SK-N-MC (cell line): ENCODE measurements around the gene PPARA.

Source experiments
- DNase-seq: peaks from one replicate; pipeline ENCODE4 v3.0.0-alpha.2; 2011; ENCODE audit warnings: low read depth, low spot score
- H3K27ac ChIP-seq: fragments of 200-600 bp; sonication (generic); 2 replicates; pipeline ENCODE4 v1.5.1; 2016; ENCODE audit warnings: mixed run types
- H3K36me3 ChIP-seq: fragments of 200-600 bp; sonication (generic); 2 replicates; pipeline ENCODE4 v1.6.1; 2017; ENCODE audit warnings: antibody characterized with exemption, low read length, mixed read lengths; ENCODE audit not compliant: insufficient read depth
- H3K4me3 ChIP-seq: fragments of 200-600 bp; sonication (generic); 2 replicates; pipeline ENCODE4 v1.5.1; 2016
- H3K9ac ChIP-seq: fragments of 200-600 bp; sonication (generic); 2 replicates; pipeline ENCODE4 v1.8.0; 2017; ENCODE audit warnings: mixed run types, mixed read lengths; ENCODE audit not compliant: insufficient read length
- H3K9me3 ChIP-seq: fragments of 200-600 bp; sonication (generic); 2 replicates; pipeline ENCODE4 v1.6.1; 2017; ENCODE audit warnings: low read depth, mild to moderate bottlenecking, antibody characterized with exemption, low read length, moderate library complexity, mixed read lengths
- EZH2 ChIP-seq: fragments of 200-600 bp; sonication (generic); IDR thresholded peaks from one replicate; pipeline ENCODE4 v1.6.1; 2017; ENCODE audit warnings: antibody characterized with exemption
- FOXP2 ChIP-seq: optimal IDR thresholded peaks from 2 replicates; pipeline ENCODE3; 2011; ENCODE audit warnings: mild to moderate bottlenecking, moderate library complexity; ENCODE audit not compliant: insufficient read depth; ENCODE audit errors: extremely low read length, control extremely low read depth
- POLR2AphosphoS5 ChIP-seq: IDR thresholded peaks from 2 replicates; pipeline ENCODE4 v1.6.1; 2012; ENCODE audit warnings: mild to moderate bottlenecking, low read depth, low read length, borderline replicate concordance

The PPARA gene

GRCh38 chr22:46226577-46226976, 76.3 kb downstream of the PPARA start:
- no peak for TF ChIP-seq POLR2AphosphoS5
- no peak for TF ChIP-seq FOXP2
- no peak for TF ChIP-seq EZH2
- no peak for DNase-seq
- no peaks in the 10 kb centered on the region for H3K36me3 ChIP-seq
- no peak overlapping the region for H3K27ac ChIP-seq
- H3K4me3 ChIP-seq = no peak overlapping the region
- no peak overlapping the region for H3K9ac ChIP-seq
- no peaks in the 10 kb centered on the region for H3K9me3 ChIP-seq

- H3K9ac ChIP-seq = no peak overlapping the region
- no peak for DNase-seq
- no peak overlapping the region for H3K27ac ChIP-seq
- no peaks in the 10 kb centered on the region for H3K9me3 ChIP-seq
- H3K36me3 ChIP-seq = no peaks in the 10 kb centered on the region
- TF ChIP-seq EZH2 = no peak
- TF ChIP-seq FOXP2 = no peak
- TF ChIP-seq POLR2AphosphoS5 = no peak
- no peak overlapping the region for H3K4me3 ChIP-seq
Observed at GRCh38 chr22:46229701-46230100, 79.4 kb downstream of the PPARA start.

GRCh38 chr22:46230262-46230901, 80.1 kb downstream of the PPARA start:
- H3K36me3 ChIP-seq = no peaks in the 10 kb centered on the region
- no peak overlapping the region for H3K27ac ChIP-seq
- no peak for TF ChIP-seq FOXP2
- TF ChIP-seq EZH2 = no peak
- TF ChIP-seq POLR2AphosphoS5 = no peak
- H3K4me3 ChIP-seq = no peak overlapping the region
- H3K9ac ChIP-seq = no peak overlapping the region
- no peak for DNase-seq
- no peaks in the 10 kb centered on the region for H3K9me3 ChIP-seq

GRCh38 chr22:46233231-46233630, 82.9 kb downstream of the PPARA start:
- no peak overlapping the region for H3K4me3 ChIP-seq
- H3K36me3 ChIP-seq = no peaks in the 10 kb centered on the region
- H3K27ac ChIP-seq = no peak overlapping the region
- peak overlapping the region; percentile 32 for H3K9ac ChIP-seq
- no peak for DNase-seq
- TF ChIP-seq FOXP2 (no peak), POLR2AphosphoS5 (no peak), EZH2 (no peak)
- no peaks in the 10 kb centered on the region for H3K9me3 ChIP-seq

GRCh38 chr22:46234969-46235368, 84.6 kb downstream of the PPARA start:
- no peaks in the 10 kb centered on the region for H3K36me3 ChIP-seq
- no peaks in the 10 kb centered on the region for H3K9me3 ChIP-seq
- H3K27ac ChIP-seq = no peak overlapping the region
- no peak for TF ChIP-seq POLR2AphosphoS5
- no peak for TF ChIP-seq FOXP2
- no peak for TF ChIP-seq EZH2
- H3K9ac ChIP-seq = no peak overlapping the region
- no peak for DNase-seq
- H3K4me3 ChIP-seq = no peak overlapping the region

- no peak overlapping the region for H3K27ac ChIP-seq
- DNase-seq = no peak
- H3K36me3 ChIP-seq = no peaks in the 10 kb centered on the region
- no peak overlapping the region for H3K9ac ChIP-seq
- H3K4me3 ChIP-seq = no peak overlapping the region
- no peaks in the 10 kb centered on the region for H3K9me3 ChIP-seq
- TF ChIP-seq POLR2AphosphoS5 (no peak), EZH2 (no peak), FOXP2 (no peak)
Observed at GRCh38 chr22:46237453-46238124, 87.3 kb downstream of the PPARA start.

GRCh38 chr22:46238541-46238940, 88.2 kb downstream of the PPARA start:
- Histone ChIP-seq H3K27ac (no peak overlapping the region), H3K9me3 (no peaks in the 10 kb centered on the region), H3K9ac (no peak overlapping the region), H3K4me3 (no peak overlapping the region), H3K36me3 (no peaks in the 10 kb centered on the region)
- TF ChIP-seq POLR2AphosphoS5 (no peak), FOXP2 (no peak), EZH2 (no peak)
- no peak for DNase-seq

GRCh38 chr22:46239261-46240048, 89.1 kb downstream of the PPARA start:
- no peak for DNase-seq
- no peaks in the 10 kb centered on the region; the same call in 1 of the 2 replicates for H3K36me3 ChIP-seq
- H3K9ac ChIP-seq = no peak overlapping the region
- H3K9me3 ChIP-seq = no peaks in the 10 kb centered on the region
- TF ChIP-seq POLR2AphosphoS5 = no peak
- no peak for TF ChIP-seq EZH2
- no peak for TF ChIP-seq FOXP2
- H3K4me3 ChIP-seq = no peak overlapping the region
- H3K27ac ChIP-seq = no peak overlapping the region

GRCh38 chr22:46240073-46240472, 89.7 kb downstream of the PPARA start:
- no peak for DNase-seq
- TF ChIP-seq FOXP2 (no peak), POLR2AphosphoS5 (no peak), EZH2 (no peak)
- Histone ChIP-seq H3K9me3 (no peaks in the 10 kb centered on the region), H3K9ac (no peak overlapping the region), H3K4me3 (no peak overlapping the region), H3K27ac (no peak overlapping the region), H3K36me3 (no peaks in the 10 kb centered on the region; the same call in 1 of the 2 replicates)
